PFSK-1 (cell line): ENCODE measurements around the gene ADAMTSL1.

ENCODE experiments used
- FOXP2 ChIP-seq: optimal IDR thresholded peaks from 2 replicates; pipeline ENCODE3; 2011; ENCODE audit warnings: borderline replicate concordance, control low read depth, inconsistent platforms; ENCODE audit not compliant: insufficient read depth; ENCODE audit errors: extremely low read length, extremely low read depth
- POLR2AphosphoS5 ChIP-seq: IDR thresholded peaks from 2 replicates; pipeline ENCODE4 v1.6.1; 2012; ENCODE audit warnings: low read depth, mild to moderate bottlenecking, control low read depth, low read length, moderate library complexity
- REST ChIP-seq, 2 experiments: IDR thresholded peaks; 2 replicates each; pipeline versions ENCODE4 v1.6.1 to v1.8.0; 2011 to 2012; ENCODE audit warnings: low read depth in 2 of 2, low read length in 2 of 2, control low read depth in 1 of 2, inconsistent platforms in 1 of 2, mild to moderate bottlenecking in 1 of 2, moderate library complexity in 1 of 2; ENCODE audit not compliant: insufficient read depth in 1 of 2
- SIN3A ChIP-seq: IDR thresholded peaks from 2 replicates; pipeline ENCODE4 v1.6.1; 2012; ENCODE audit warnings: mild to moderate bottlenecking, low read length, moderate library complexity, borderline replicate concordance; ENCODE audit not compliant: insufficient read depth
- TAF1 ChIP-seq: IDR thresholded peaks from 2 replicates; pipeline ENCODE4 v1.6.1; 2012; ENCODE audit warnings: low read length, control low read depth, borderline replicate concordance; ENCODE audit not compliant: insufficient read depth

- TF ChIP-seq REST (IDR thresholded peaks at IDR 0.05; ENCODE audit: insufficient read depth in 1 of 2, low read depth in 2 of 2, low read length in 2 of 2) (no peak), SIN3A (no peak), TAF1 (no peak), POLR2AphosphoS5 (no peak), FOXP2 (no peak)
Observed at GRCh38 chr9:18500451-18500850, 26.5 kb downstream of the ADAMTSL1 start.
